Epithelial cell of esophagus (primary cell): ENCODE data around the gene ICAM4.
A peak's percentile ranks its signal among the peaks of the same experiment; 100 is the strongest.

Experiments used
- DNase-seq: peaks from one replicate; pipeline ENCODE4 v3.0.0; 2010; ENCODE audit warnings: low read depth
- H3K4me3 ChIP-seq: 2 replicates; pipeline ENCODE4 v1.5.1; 2011; ENCODE audit warnings: mild to moderate bottlenecking, low read length, control low read depth
- TF ChIP-seq, protein P1 (sequence below): IDR thresholded peaks from 2 replicates; pipeline ENCODE4 v1.5.1; 2011; ENCODE audit warnings: low read depth, mild to moderate bottlenecking, low read length, control low read depth, inconsistent platforms; ENCODE audit not compliant: insufficient read depth; ENCODE audit errors: missing control alignments

ICAM4 gene

DNA sequence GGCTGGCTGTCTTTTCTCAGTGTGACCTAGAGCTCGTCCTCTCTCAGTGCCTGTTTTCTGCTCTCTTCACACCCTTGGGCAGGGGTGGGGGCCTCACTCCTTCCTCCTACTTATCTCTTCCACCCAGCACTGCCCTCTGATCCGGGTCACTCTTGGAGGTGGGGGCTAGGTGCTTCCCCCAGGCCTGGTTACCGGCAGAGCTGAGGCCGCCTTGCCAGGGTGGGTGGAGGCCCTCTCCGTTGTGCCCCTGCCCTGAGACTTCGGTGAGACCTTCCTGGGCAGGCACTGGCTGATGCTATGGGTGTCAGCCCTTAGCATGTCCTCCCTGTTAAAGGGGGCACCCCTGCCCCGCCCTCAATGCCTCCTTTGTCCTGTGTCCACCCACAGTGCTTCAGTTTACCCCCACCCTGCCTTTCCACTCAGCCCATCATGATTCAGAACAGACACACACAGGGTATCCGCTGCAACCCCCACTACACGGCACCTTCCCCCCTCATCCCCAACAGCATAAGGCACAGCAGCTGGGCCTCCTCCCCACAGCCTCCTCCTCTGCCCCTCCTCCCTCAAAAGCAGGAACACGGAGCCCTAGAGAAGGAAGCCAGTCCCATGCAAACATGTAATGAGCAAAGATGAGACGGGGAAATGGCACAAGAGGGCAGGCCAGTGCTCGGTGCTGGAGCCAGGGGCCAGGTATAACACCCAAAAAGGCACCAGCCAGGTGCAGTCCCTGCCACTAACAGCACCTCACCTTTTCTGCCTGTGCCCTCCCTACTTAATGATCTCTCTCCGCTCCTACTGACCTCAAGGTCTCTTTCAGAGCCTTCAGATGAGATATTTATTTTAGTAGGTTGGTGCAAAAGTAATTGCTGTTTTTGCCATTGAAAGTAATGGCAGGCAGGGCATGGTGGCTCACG lies 13.0 kb downstream of the ICAM4 start:
- no peak overlapping the region for H3K4me3 ChIP-seq
- DNase-seq: no peak
- TF ChIP-seq, protein P1, sequence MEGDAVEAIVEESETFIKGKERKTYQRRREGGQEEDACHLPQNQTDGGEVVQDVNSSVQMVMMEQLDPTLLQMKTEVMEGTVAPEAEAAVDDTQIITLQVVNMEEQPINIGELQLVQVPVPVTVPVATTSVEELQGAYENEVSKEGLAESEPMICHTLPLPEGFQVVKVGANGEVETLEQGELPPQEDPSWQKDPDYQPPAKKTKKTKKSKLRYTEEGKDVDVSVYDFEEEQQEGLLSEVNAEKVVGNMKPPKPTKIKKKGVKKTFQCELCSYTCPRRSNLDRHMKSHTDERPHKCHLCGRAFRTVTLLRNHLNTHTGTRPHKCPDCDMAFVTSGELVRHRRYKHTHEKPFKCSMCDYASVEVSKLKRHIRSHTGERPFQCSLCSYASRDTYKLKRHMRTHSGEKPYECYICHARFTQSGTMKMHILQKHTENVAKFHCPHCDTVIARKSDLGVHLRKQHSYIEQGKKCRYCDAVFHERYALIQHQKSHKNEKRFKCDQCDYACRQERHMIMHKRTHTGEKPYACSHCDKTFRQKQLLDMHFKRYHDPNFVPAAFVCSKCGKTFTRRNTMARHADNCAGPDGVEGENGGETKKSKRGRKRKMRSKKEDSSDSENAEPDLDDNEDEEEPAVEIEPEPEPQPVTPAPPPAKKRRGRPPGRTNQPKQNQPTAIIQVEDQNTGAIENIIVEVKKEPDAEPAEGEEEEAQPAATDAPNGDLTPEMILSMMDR: no peak

DNA sequence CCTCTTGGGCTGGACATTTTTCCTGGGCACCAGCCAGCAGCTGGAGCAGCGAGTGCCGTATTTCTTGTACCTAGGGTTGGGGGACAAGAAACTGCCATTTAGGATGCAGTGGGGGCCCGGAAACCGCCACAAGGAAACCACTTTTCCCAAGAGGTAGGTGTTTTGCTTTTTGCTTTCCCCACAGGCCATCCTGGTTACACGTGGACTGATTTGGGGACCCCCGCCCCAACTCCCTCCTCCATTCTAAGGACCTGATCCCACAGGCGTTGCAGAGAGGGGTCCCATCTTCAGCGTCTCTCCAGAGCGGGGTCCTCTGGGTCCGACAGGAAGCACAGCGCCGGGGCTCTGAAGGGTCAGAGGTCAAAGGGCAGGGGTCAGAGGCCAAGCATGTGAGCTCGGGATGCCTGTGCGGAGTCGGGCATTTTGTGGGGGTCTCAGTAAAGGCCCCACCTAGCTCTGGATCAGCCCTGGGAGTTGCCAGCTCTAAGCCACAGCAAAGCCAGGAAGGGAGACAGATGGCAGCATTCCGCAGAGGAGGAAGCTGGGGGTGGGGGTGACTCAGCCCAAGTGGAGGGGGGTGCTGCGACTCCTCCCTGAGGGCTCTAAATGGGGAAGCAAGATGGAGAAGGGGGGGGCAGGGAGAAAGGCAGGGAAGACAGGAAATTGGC lies 18.5 kb downstream of the ICAM4 start:
- H3K4me3 ChIP-seq: no peak overlapping the region
- DNase-seq: peak; percentile 52
- TF ChIP-seq, protein P1: no peak

DNA sequence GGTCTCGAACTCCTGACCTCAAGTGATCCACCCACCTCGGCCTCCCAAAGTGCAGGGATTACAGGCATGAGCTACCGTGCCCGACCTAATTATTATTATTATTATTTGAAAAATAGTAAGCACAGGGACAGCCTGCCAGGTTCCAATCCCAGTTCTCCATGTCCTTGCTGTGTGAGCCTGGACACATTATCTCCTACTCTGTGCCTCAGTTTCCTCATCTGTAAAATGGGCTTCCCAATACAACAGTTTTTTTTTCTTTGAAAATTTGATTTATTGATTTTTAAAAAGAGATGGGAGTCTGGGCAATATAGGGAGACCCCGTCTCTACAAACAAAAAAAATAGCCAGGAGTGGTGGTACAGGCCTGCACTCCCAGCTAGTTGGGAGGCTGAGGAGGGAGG lies 19.6 kb downstream of the ICAM4 start:
- no peak overlapping the region for H3K4me3 ChIP-seq
- TF ChIP-seq, protein P1: no peak
- no peak for DNase-seq

DNA sequence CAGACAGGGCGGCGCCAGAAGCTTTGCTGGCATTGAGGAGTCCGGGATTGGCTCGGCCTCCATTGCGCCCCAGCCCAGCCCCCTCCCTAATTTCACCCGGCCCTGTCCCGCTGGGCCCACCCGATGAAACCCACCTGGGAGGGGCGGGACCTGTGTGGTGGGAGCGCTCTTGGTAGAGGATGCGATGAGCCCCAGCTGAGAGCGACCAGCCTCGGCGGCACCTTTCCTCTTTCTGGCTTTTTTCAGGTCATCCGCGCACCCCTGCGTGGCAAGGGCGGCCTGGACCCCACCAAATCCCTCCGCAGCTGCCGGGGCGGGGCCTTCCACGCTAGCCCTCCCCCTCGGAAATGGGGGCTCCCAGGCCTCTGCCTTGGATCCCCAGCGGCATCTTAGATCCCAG lies 22.7 kb downstream of the ICAM4 start, which contains the start of gene ZGLP1:
ZGLP1 (minus strand) TSS at position 393 of the 400 bp plus-strand sequence.
- no peak for DNase-seq
- TF ChIP-seq, protein P1: no peak

DNA sequence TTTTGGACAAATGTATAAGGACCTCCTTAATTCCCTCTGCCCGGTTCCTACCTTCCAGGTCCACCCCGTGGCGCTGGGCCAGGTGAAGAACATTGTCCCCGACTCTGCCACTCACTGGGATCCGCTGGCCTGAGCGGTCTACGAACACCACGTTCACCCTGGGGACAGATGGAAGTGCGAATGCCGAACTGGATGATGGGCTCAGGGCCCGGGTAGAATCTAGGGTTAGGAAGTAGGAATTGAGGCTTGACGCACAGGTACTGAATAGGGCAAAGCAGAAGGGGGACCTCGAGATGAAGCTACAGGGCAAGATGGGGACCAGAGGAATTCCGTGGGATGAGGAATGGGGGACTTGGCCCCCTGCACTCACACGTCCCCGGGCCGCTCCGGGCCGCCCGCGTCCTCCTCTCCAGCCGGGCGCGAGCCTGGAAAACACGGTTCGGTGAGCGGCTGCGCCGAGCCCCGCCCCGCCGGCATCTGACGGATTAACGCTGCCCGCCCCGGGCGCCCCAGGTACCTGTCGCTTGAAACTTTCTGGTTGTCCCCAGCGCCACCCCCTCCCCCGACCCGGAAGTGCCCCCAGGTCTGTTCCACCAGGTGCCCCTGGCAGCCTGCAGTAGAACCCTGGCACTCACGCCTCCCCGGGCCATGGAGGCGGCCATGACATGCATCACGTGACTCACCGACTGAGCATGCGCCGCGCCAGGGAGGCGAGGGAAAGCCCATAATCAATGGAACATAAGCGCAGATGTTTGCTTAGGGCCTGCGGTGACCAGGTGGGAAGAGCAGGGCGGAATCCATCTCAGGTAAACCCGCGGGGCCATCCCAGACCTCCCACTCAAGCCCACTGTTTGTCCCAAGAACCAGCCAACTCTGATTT lies 28.8 kb downstream of the ICAM4 start, which contains the start of gene FDX2:
FDX2 (minus strand) TSS at position 681 of the 880 bp plus-strand sequence; CDS start at position 662, 19 bp downstream.
- TF ChIP-seq, protein P1: no peak
- peak within 1 kb of the TSS; percentile 74 for H3K4me3 ChIP-seq
- DNase-seq: peak; percentile 83

More for the DNA sequence above, 22.7 kb downstream of the ICAM4 start, which contains the start of gene ZGLP1:
- H3K4me3 ChIP-seq: no peak within 1 kb of the TSS

DNA sequence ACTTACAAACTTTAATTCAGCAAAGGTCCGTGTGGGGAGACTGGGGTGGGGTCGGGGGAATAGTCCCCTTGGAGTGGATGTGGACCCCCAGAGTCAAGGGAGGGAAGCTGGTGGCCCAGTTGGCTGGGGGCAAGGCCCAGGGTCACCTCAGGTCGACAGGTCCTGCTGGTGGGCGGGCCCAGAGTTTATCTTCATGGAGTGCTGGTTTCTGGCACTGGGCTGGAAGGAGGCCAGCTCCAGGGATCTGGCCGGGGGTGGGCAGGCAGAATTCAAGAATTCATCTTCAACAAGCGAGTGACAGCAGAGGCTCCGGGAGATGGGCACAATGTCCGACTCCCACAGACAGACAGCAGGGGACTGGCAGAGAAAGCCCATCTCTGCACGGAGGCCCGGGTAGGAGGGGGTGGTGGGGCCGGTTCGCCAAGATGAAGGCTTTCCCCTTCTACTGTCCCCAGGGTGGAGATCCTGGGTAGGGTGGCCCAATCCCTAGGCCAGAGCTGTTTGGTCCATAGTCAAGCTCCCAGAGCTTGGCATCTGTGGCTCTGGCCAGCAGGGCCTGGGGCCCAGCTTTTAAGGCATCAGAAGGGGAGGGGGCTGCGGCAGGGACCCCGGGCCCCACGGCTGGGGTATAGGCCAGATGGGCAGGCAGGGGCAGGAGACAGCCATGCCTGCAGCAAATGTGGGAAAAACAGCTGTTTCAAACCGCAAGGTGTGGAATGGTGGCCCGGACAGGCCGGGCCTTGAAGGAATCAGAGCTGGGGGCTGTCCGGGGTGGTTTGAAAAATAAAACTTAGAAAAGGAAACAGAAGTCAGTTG lies 29.7 kb downstream of the ICAM4 start:
- no peak overlapping the region for H3K4me3 ChIP-seq
- no peak for DNase-seq
- TF ChIP-seq, protein P1: no peak
